Measurements from ENCODE around the gene SETBP1. TPM values are rescaled to one million over a fixed set of nuclear protein-coding genes. Genes with fewer than 3 reads are reported as not detected.

The SETBP1 gene
- polyA plus RNA-seq (2012; ENCODE audit: insufficient read depth, insufficient read length, low read depth), result 6.5 TPM

- no peaks in the 10 kb centered on the region for H3K36me3 ChIP-seq
- TF ChIP-seq CTCF (IDR thresholded peaks at IDR 0.05; ENCODE audit: low read depth, low read length), result no peak
- H3K4me3 ChIP-seq (ENCODE audit: low read depth, low read length), result peak within 1 kb of the TSS; percentile 74
- peak; percentile 77 for DNase-seq
- no peaks in the 10 kb centered on the region for H3K4me1 ChIP-seq
- no peaks in the 10 kb centered on the region for H3K27me3 ChIP-seq
- no peaks in the 10 kb centered on the region for H3K9me3 ChIP-seq
Observed at GRCh38 chr18:44680273-44681075, at the start of gene SETBP1. SETBP1 (plus strand) TSS chr18:44680888; CDS start chr18:44701347, 20,459 bp downstream.

GRCh38 chr18:44632469-44633145 lies 48.1 kb upstream of the SETBP1 start:
- no peak for TF ChIP-seq CTCF (IDR thresholded peaks at IDR 0.05; ENCODE audit: low read depth, low read length)
- H3K27me3 ChIP-seq, result no peaks in the 10 kb centered on the region
- no peaks in the 10 kb centered on the region for H3K9me3 ChIP-seq
- no peaks in the 10 kb centered on the region for H3K4me1 ChIP-seq
- H3K4me3 ChIP-seq (ENCODE audit: low read depth, low read length), result no peak overlapping the region
- no peak for DNase-seq
- no peaks in the 10 kb centered on the region for H3K36me3 ChIP-seq

- no peaks in the 10 kb centered on the region for H3K36me3 ChIP-seq
- H3K27me3 ChIP-seq, result no peaks in the 10 kb centered on the region
- no peaks in the 10 kb centered on the region for H3K4me1 ChIP-seq
- no peak overlapping the region for H3K4me3 ChIP-seq (ENCODE audit: low read depth, low read length)
- no peak for TF ChIP-seq CTCF (IDR thresholded peaks at IDR 0.05; ENCODE audit: low read depth, low read length)
- no peaks in the 10 kb centered on the region for H3K9me3 ChIP-seq
- no peak for DNase-seq
Observed at GRCh38 chr18:44635546-44635945, 45.1 kb upstream of the SETBP1 start.

- Histone ChIP-seq H3K27me3 (no peaks in the 10 kb centered on the region), H3K4me1 (no peaks in the 10 kb centered on the region), H3K36me3 (no peaks in the 10 kb centered on the region), H3K4me3 (ENCODE audit: low read depth, low read length) (no peak overlapping the region), H3K9me3 (no peaks in the 10 kb centered on the region)
- TF ChIP-seq CTCF (IDR thresholded peaks at IDR 0.05; ENCODE audit: low read depth, low read length), result no peak
- no peak for DNase-seq
Observed at GRCh38 chr18:44636241-44636640, 44.4 kb upstream of the SETBP1 start.

GRCh38 chr18:44637210-44638033 lies 43.3 kb upstream of the SETBP1 start:
- H3K4me1 ChIP-seq, result no peaks in the 10 kb centered on the region
- no peaks in the 10 kb centered on the region for H3K27me3 ChIP-seq
- no peaks in the 10 kb centered on the region for H3K9me3 ChIP-seq
- no peaks in the 10 kb centered on the region for H3K36me3 ChIP-seq
- no peak for TF ChIP-seq CTCF (IDR thresholded peaks at IDR 0.05; ENCODE audit: low read depth, low read length)
- no peak for DNase-seq
- no peak overlapping the region for H3K4me3 ChIP-seq (ENCODE audit: low read depth, low read length)
